HEK293T (cell line): ENCODE measurements around the gene UBR1.

ENCODE experiments used
- CTCF ChIA-PET: fragments of 350-600 bp; formaldehyde crosslinking; extraction: SDS; loops from one replicate; lab custom pipeline; 2021; ENCODE audit warnings: antibody characterized with exemption, inconsistent platforms; lab: Yijun Ruan, JAX
- POLR2A ChIA-PET: fragments of 350-600 bp; formaldehyde crosslinking; extraction: SDS; loops from one replicate; lab custom pipeline; 2020; ENCODE audit warnings: antibody characterized with exemption, inconsistent platforms; lab: Yijun Ruan, JAX
- DNase-seq: peaks from one replicate; pipeline ENCODE4 v3.0.0; 2012; ENCODE audit warnings: mixed read lengths; ENCODE audit errors: extremely low spot score
- ARNT ChIP-seq: fragments of 450-650 bp; IDR thresholded peaks from 2 replicates; pipeline ENCODE4 v1.6.1; 2017; ENCODE audit warnings: mild to moderate bottlenecking
- BHLHE40 ChIP-seq: fragments of 450-650 bp; IDR thresholded peaks from 2 replicates; pipeline ENCODE4 v1.6.1; 2016; ENCODE audit warnings: mild to moderate bottlenecking, moderate library complexity, borderline replicate concordance
- CTBP1 ChIP-seq: fragments of 450-650 bp; IDR thresholded peaks from 2 replicates; pipeline ENCODE4 v1.6.1; 2016; ENCODE audit warnings: borderline replicate concordance
- ELF4 ChIP-seq: fragments of 450-650 bp; IDR thresholded peaks from 2 replicates; pipeline ENCODE4 v1.6.1; 2017; ENCODE audit warnings: antibody characterized with exemption
- FOXA1 ChIP-seq: fragments of 450-650 bp; IDR thresholded peaks from 2 replicates; pipeline ENCODE4 v1.6.1; 2016; ENCODE audit warnings: mild to moderate bottlenecking
- FOXK2 ChIP-seq: fragments of 450-650 bp; IDR thresholded peaks from 2 replicates; pipeline ENCODE4 v1.6.1; 2016; ENCODE audit warnings: mild to moderate bottlenecking
- FOXM1 ChIP-seq: fragments of 450-650 bp; IDR thresholded peaks from 2 replicates; pipeline ENCODE4 v1.6.1; 2017; ENCODE audit warnings: mild to moderate bottlenecking, borderline replicate concordance
- HDGF ChIP-seq: fragments of 450-650 bp; IDR thresholded peaks from 2 replicates; pipeline ENCODE4 v1.6.1; 2017; ENCODE audit warnings: antibody characterized with exemption, borderline replicate concordance
- L3MBTL2 ChIP-seq: fragments of 450-650 bp; conservative IDR thresholded peaks from 2 replicates; pipeline ENCODE4 v1.6.1; 2016; ENCODE audit warnings: mild to moderate bottlenecking
- LEF1 ChIP-seq: fragments of 450-650 bp; IDR thresholded peaks from 2 replicates; pipeline ENCODE4 v1.6.1; 2017; ENCODE audit warnings: mild to moderate bottlenecking, borderline replicate concordance
- NFRKB ChIP-seq: fragments of 450-650 bp; IDR thresholded peaks from 2 replicates; pipeline ENCODE4 v1.6.1; 2016; ENCODE audit warnings: mild to moderate bottlenecking, moderate library complexity
- SP1 ChIP-seq: fragments of 450-650 bp; IDR thresholded peaks from 2 replicates; pipeline ENCODE4 v1.6.1; 2017
- SUZ12 ChIP-seq: fragments of 450-650 bp; IDR thresholded peaks from 2 replicates; pipeline ENCODE4 v1.6.1; 2016; ENCODE audit warnings: mild to moderate bottlenecking
- TARDBP ChIP-seq: fragments of 450-650 bp; IDR thresholded peaks from 2 replicates; pipeline ENCODE4 v1.6.1; 2016
- ZNF384 ChIP-seq: fragments of 450-650 bp; IDR thresholded peaks from 2 replicates; pipeline ENCODE4 v1.6.1; 2016
- TF ChIP-seq, protein P1 (sequence below): fragments of 450-650 bp; IDR thresholded peaks from 2 replicates; pipeline ENCODE4 v1.6.1; 2016

UBR1 gene

DNA sequence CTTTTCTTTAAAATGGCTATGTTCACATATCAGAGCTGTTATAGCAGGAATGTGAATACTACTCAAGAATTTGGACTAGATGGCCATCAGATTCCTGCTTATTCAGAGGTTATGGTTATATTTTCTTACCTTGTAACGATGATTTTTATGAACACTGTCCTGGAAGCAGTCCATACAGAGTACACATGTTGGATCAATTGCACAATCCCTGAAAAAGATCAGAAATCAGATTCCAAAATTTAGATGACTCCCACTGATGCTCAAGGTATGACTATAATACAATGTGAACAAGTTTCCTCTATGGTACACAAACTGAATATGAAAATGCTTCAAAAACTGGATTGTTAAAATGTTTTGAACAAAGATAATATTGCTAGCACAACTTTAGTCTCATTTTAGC lies 23.3 kb downstream of the UBR1 start:
- ChIA-PET CTCF (no interaction called here), POLR2A (no interaction called here)
- no peak for DNase-seq
- TF ChIP-seq SP1 (no peak), FOXM1 (no peak), HDGF (no peak), ZNF384 (no peak), L3MBTL2 (no peak), NFRKB (no peak), SUZ12 (no peak), FOXA1 (no peak), TARDBP (no peak), CTBP1 (no peak), FOXK2 (no peak), ELF4 (no peak)
- TF ChIP-seq, protein P1, sequence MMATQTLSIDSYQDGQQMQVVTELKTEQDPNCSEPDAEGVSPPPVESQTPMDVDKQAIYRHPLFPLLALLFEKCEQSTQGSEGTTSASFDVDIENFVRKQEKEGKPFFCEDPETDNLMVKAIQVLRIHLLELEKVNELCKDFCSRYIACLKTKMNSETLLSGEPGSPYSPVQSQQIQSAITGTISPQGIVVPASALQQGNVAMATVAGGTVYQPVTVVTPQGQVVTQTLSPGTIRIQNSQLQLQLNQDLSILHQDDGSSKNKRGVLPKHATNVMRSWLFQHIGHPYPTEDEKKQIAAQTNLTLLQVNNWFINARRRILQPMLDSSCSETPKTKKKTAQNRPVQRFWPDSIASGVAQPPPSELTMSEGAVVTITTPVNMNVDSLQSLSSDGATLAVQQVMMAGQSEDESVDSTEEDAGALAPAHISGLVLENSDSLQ, result no peak

DNA sequence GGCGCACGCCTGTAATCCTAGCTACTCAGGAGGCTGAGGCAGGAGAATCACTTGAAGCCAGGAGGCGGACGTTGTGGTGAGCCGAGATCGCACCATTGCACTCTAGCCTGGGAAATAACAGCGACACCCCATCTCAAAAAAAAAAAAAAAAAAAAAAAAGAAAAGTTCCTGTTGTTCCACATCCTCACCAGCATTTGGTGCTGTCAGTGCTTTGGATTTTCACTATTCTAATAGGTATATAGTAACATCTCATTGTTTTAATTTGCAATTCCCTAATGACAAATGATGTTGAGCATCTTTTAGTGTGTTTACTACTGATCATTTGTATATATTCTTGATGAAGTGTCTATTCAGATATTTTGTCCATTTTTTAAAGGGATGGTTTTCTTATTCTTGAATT lies 24.6 kb downstream of the UBR1 start:
- no peak for DNase-seq
- no peak for TF ChIP-seq FOXM1
- TF ChIP-seq HDGF, result no peak
- TF ChIP-seq NFRKB, result no peak
- no peak for TF ChIP-seq TARDBP
- TF ChIP-seq FOXA1, result no peak
- no peak for TF ChIP-seq BHLHE40
- no peak for TF ChIP-seq SP1
- TF ChIP-seq ZNF384, result no peak
- TF ChIP-seq, protein P1, result no peak
- TF ChIP-seq LEF1, result no peak
- CTCF ChIA-PET, result interaction anchor here (0.6 kb wide), 2 partner anchors 360 to 1385 kb away, joined by 3 to 6 read pairs; no protein-coding TSS in a partner anchor
- POLR2A ChIA-PET, result no interaction called here

DNA sequence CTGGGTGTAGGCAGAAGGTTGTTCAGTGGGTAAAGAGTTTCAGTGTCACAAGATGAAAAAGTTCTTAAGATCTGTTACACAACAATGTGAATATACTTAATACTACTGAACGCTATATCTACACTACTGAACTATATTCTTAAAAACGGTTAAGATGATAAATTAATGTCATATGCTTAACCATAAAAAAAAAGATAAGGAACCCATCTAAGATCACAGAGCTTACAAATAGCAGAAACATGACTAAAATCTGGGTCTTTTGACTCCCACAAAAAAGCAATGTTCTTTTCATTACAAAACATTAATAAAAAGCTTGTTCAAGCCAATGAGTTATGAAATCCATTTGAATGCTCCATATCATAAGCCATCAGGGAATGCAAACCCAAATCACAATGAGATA lies 34.4 kb downstream of the UBR1 start:
- CTCF ChIA-PET, result no interaction called here
- DNase-seq, result no peak
- no peak for TF ChIP-seq CTBP1
- TF ChIP-seq LEF1, result no peak
- TF ChIP-seq L3MBTL2, result no peak
- no peak for TF ChIP-seq BHLHE40
- TF ChIP-seq FOXA1, result no peak
- TF ChIP-seq NFRKB, result no peak
- TF ChIP-seq, protein P1, result no peak
- no peak for TF ChIP-seq SUZ12
- no peak for TF ChIP-seq TARDBP
- no peak for TF ChIP-seq ARNT
- no peak for TF ChIP-seq HDGF
- no peak for TF ChIP-seq ELF4
- no peak for TF ChIP-seq FOXK2
- no peak for TF ChIP-seq SP1
- no peak for TF ChIP-seq FOXM1
- TF ChIP-seq ZNF384, result no peak
- POLR2A ChIA-PET, result no interaction called here

DNA sequence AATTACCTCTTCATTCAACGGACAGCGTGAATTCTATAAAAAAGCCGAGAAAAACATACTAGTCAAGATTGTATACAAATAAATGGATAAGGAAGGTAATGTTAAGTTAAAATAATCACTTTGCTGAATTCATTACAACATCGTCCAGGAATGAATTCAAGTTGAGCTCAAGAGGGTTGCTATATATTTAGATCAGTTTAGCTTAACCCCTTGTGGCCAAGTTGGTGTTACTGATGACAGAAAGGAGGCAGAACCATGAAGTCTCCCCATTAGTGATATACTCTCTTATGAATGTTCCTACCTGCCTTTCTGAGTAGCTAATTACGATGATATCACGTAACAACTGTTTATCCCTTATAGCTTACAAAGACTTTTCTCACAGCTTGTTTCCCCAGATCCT lies 34.9 kb downstream of the UBR1 start:
- TF ChIP-seq LEF1, result no peak
- TF ChIP-seq FOXM1, result no peak
- TF ChIP-seq CTBP1, result no peak
- TF ChIP-seq ELF4, result no peak
- TF ChIP-seq L3MBTL2, result no peak
- TF ChIP-seq NFRKB, result no peak
- no peak for TF ChIP-seq FOXK2
- TF ChIP-seq SUZ12, result no peak
- TF ChIP-seq HDGF, result no peak
- ChIA-PET POLR2A (no interaction called here), CTCF (interaction anchor here (0.6 kb wide), 1 partner anchor 304 kb away, joined by 3 read pairs; no protein-coding TSS in a partner anchor)
- no peak for DNase-seq

DNA sequence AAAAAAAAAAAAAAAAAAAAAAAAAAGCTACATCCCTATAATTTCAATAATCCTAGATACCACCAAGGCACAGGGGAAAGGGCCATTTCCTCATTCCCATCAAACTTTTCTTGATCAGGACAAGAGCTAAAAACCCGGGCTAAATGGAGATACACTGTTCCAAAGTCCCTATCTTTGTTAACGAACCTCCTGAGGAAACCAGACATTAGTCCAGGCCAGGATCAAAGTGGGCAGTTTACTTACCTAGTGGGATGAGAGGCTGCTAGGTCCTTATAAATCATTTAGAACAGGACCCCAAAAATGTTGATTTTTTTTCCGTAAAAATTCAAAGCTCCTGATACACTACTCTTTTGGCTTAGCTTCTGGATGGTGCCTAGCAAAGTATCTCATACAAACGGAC lies 35.6 kb downstream of the UBR1 start:
- POLR2A ChIA-PET, result no interaction called here
- TF ChIP-seq FOXA1 (no peak), L3MBTL2 (no peak), TARDBP (no peak), SUZ12 (no peak), LEF1 (no peak), SP1 (no peak), NFRKB (no peak)
- CTCF ChIA-PET, result interaction anchor here (0.5 to 0.6 kb wide), 2 partner anchors 159 to 304 kb away, joined by 3 to 5 read pairs; no protein-coding TSS in a partner anchor
- DNase-seq, result no peak

DNA sequence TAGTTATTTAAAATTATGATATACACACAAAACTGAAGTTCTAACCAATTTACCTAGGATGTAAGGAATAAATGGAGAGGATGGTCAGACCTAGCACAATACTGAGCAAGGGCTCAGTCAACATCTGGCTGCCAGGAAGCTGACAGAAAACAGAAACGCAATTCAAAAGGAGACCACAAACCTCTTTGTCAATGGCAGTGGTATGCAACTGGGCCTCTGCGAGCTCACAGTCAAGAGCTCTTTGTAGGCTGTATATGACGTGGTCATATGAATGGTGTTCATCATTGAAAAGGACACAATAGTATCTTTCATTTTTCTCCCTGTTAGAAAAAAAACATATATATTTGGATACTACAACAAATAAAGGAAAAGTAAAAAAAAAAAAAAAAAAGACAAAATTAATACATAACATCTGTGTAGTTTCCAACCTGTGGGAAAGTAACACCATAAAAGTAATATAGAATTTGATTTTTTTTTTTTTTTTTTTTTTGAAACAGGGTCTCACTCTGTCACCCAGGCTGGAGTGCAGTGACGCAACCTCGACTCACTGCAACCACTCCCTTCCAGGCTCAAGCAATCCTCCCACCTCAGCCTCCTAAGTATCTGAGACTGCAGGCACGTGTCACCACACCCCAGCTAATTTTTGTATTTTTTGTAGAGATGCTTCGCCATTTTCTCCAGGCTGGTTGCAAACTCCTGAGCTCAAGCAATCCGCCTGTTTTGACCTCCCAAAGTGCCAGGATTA lies 37.9 kb downstream of the UBR1 start:
- CTCF ChIA-PET, result no interaction called here
- TF ChIP-seq L3MBTL2, result no peak
- TF ChIP-seq BHLHE40, result no peak
- POLR2A ChIA-PET, result no interaction called here
- DNase-seq, result no peak

DNA sequence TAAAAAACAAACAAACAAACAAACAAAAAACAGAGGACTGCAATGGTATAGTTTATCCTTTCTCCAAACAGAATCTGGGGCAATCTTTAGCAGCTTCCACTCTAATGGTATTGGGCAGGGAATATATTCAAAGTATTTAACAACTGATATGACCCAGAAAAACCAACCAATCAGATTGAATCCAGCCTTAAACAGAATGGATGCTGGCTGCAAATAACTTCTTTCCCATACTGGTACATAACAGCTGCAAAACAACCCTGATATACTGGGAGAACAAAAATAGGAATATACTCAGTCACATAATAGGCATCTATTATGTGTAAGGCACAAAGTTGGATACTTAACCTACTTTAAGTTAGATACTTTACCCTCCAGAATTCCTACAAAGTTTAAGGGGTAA lies 49.1 kb downstream of the UBR1 start:
- TF ChIP-seq ARNT (no peak), HDGF (no peak), SUZ12 (no peak), FOXA1 (no peak), NFRKB (no peak), ELF4 (no peak), TARDBP (no peak), FOXM1 (no peak), BHLHE40 (no peak)
- TF ChIP-seq, protein P1, result no peak
- CTCF ChIA-PET, result no interaction called here
- POLR2A ChIA-PET, result no interaction called here
- DNase-seq, result no peak
